ENCODE measurements around the gene SARDH. TPM values are rescaled to one million over a fixed set of nuclear protein-coding genes. Genes with fewer than 3 reads are reported as not detected.
A peak's percentile ranks its signal among the peaks of the same experiment; 100 is the strongest.

Gene SARDH
- total and polyA plus RNA-seq, 2 experiments from 2014 or later = 6.0 to 16.9 TPM

DNA sequence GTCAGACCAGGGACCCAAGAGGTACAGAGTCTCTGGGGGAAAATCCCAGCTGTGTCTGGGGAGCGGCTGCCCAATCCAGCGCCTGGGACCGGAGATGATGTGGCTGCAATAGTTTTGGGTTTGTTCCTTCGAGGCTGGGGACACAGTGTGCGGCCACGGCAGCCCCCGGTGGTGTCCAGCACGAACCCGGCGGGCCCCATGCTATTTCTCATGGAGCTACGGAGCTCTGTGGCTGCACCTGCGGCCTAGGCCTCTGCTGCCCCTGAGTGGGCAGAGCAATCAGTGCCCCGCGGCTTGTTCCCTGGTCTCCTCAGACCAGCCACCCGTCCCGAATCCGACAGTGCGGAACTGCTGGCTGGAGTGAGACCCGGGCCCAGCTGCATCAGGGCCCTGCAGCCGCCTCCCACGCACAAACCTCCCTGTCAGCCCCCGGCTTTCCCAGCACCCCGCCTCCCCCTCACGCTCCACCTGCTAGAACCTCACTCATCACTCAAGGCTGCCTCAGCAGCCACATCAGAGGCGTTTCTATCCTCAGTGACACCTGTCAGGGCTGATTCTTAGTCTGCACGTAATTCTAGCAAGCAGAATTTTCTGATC is 29.0 kb downstream of the SARDH start:
- H3K4me3 ChIP-seq = no peak overlapping the region
- no peak overlapping the region for H3K27ac ChIP-seq
- TF ChIP-seq, protein P1, sequence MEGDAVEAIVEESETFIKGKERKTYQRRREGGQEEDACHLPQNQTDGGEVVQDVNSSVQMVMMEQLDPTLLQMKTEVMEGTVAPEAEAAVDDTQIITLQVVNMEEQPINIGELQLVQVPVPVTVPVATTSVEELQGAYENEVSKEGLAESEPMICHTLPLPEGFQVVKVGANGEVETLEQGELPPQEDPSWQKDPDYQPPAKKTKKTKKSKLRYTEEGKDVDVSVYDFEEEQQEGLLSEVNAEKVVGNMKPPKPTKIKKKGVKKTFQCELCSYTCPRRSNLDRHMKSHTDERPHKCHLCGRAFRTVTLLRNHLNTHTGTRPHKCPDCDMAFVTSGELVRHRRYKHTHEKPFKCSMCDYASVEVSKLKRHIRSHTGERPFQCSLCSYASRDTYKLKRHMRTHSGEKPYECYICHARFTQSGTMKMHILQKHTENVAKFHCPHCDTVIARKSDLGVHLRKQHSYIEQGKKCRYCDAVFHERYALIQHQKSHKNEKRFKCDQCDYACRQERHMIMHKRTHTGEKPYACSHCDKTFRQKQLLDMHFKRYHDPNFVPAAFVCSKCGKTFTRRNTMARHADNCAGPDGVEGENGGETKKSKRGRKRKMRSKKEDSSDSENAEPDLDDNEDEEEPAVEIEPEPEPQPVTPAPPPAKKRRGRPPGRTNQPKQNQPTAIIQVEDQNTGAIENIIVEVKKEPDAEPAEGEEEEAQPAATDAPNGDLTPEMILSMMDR (IDR thresholded peaks at IDR 0.05; ENCODE audit: low read depth, low read length) = no peak
- DNase-seq (ENCODE audit: low read depth in 1 of 2, low spot score in 1 of 2) = peak in 1 of 2 donors; percentile 39
- H3K9me3 ChIP-seq (ENCODE audit: low read depth) = no peaks in the 10 kb centered on the region
- no peaks in the 10 kb centered on the region for H3K36me3 ChIP-seq
- H3K4me1 ChIP-seq (ENCODE audit: low read depth) = peaks cover 12% of the 10 kb centered on the region
- no peaks in the 10 kb centered on the region for H3K27me3 ChIP-seq

DNA sequence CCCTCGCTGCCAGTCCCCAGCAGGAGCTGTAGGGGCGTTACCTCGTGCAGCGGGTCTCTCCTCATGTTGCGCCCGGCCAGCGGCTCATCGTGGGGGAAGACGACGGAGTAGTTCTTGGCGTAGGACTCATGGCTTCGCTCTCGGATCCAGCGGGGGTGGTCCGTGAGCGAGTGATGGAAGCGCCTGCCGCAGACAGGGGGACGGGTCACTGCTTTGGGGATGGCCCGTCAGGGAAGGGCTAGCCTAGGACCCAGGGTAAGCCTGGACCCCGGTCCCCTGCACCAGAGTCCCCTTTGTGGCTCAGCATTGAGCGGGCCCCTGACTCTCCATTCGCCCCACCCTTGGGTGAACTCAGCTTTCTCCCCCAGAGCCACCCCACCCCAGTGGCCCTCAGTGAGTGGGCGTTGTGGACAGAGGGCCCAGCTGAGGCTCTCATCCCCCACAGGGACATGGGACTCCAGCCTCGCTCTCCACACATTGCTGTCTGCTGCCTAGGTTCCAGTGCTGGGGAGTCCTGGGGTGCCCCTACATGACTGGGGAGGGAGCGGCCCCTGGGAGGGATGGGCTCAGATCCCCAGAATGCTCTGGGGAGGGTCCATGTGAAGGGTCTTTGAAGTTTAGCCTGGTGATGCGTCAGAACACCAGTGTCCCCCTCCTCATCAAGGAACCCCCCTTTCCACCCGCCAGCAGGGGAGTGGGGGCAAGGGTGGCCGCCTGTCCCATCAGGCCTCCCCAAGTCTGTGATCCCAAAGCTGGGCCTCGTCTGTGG is 29.7 kb downstream of the SARDH start:
- Histone ChIP-seq H3K36me3 (no peaks in the 10 kb centered on the region), H3K27ac (no peak overlapping the region), H3K9me3 (ENCODE audit: low read depth) (no peaks in the 10 kb centered on the region), H3K4me1 (ENCODE audit: low read depth) (peaks cover 5% of the 10 kb centered on the region), H3K4me3 (no peak overlapping the region), H3K27me3 (no peaks in the 10 kb centered on the region)
- TF ChIP-seq, protein P1 (IDR thresholded peaks at IDR 0.05; ENCODE audit: low read depth, low read length) = no peak
- DNase-seq (ENCODE audit: low read depth in 1 of 2, low spot score in 1 of 2) = no peak

DNA sequence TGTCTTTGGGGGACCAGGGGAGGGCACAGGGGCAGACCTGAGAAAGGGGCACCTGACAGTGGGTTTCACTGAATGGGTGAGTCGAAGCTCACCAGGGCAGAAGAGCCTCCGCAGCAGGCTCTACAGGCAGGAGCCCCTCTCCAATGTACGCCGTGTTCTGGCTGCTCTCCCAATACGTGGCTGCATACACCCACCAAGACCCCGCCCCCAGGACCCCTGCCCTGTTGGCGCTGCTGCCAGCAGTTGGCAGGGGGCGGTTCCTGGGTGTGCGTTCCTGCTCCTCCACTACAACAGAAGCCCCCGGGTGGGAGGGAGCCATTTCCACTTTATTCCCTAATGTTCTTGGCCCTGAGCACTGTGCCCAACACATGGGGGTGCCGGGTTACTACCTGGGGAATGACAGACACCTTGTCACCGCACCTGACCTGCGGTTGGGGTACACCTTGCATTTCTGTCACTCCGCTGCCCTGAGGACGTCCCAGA is 30.3 kb downstream of the SARDH start:
- TF ChIP-seq, protein P1 (IDR thresholded peaks at IDR 0.05; ENCODE audit: low read depth, low read length) = no peak
- Histone ChIP-seq H3K9me3 (ENCODE audit: low read depth) (no peaks in the 10 kb centered on the region), H3K27ac (no peak overlapping the region), H3K27me3 (no peaks in the 10 kb centered on the region), H3K36me3 (no peaks in the 10 kb centered on the region), H3K4me1 (ENCODE audit: low read depth) (no peaks in the 10 kb centered on the region), H3K4me3 (no peak overlapping the region)
- DNase-seq (ENCODE audit: low read depth in 1 of 2, low spot score in 1 of 2) = no peak

DNA sequence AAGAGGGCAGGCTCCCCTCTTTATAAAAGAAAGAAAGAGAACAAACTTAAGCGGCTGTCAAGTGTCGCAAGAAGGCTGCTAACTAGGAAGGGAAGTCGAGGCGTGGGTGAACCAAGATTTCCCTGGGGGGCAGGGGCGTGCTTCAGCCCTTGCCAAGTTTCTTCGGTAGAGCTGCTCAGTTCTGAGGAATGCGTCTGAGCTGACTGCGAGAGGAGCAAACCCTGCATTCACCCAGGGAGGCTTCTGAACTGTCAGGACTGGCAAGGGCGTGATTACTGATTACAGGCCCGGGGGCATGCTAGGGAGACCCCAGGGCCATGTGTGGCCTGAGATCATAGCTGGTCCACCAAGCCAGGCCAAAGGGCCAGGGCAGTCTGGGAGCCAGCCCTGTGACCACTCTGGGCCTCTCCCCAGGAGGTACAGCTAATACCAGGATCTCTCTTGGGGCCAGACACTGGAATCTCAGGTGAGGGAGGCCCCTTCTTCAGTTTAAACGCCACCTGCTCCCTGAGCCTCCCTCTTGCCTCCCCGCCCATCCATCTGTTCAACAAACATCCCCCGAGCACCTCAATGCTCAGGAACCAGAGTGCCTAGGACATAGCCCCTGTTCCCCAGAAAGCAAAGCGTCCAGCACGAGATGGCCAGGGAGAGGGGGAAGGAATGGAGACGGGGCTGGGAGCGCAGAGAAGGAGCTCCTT is 30.9 kb downstream of the SARDH start:
- H3K4me3 ChIP-seq = no peak overlapping the region
- no peak overlapping the region for H3K27ac ChIP-seq
- H3K36me3 ChIP-seq = no peaks in the 10 kb centered on the region
- no peaks in the 10 kb centered on the region for H3K9me3 ChIP-seq (ENCODE audit: low read depth)
- DNase-seq (ENCODE audit: low read depth in 1 of 2, low spot score in 1 of 2) = peak in 1 of 2 donors; percentile 96
- TF ChIP-seq, protein P1 (IDR thresholded peaks at IDR 0.05; ENCODE audit: low read depth, low read length) = no peak
- no peaks in the 10 kb centered on the region for H3K27me3 ChIP-seq
- no peaks in the 10 kb centered on the region for H3K4me1 ChIP-seq (ENCODE audit: low read depth)

DNA sequence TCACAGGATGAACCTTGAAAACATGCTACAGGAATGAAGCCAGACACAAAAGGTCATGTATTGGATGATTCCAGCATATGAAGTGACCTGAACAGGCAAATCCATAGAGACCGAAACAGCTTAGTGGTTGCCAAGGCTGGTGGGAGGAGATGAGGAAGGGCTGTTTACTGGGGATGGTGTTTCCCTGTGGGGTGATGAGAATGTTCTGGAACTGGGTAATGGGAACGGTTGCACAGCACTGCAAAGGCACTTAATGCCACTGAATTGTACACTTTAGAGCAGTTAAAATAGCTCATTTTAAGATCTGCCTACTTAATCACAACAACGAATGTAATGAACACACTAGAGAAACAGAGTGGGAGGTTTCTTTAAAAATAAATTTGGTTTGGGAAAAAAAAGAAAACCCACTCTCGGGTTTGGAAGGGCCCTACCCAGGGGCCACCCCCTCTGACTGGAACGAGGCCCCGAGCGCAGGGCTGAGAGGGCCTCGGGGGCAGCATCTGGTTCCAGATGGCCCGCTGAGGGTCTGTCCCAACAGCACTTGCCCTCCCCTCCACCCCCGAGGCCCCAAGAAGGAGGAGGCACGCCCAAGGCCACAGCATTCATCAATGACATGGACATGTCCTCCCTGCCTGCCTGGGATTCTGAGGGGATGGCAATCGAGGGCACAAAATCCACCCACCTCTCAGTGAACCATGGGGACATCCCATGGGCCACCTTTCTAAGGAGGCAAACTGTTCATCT is 31.7 kb downstream of the SARDH start:
- DNase-seq (ENCODE audit: low read depth in 1 of 2, low spot score in 1 of 2) = peak in 1 of 2 donors; percentile 34
- no peaks in the 10 kb centered on the region for H3K27me3 ChIP-seq
- H3K4me1 ChIP-seq (ENCODE audit: low read depth) = no peaks in the 10 kb centered on the region
- no peak overlapping the region for H3K27ac ChIP-seq
- no peaks in the 10 kb centered on the region for H3K36me3 ChIP-seq
- H3K4me3 ChIP-seq = no peak overlapping the region
- TF ChIP-seq, protein P1 (IDR thresholded peaks at IDR 0.05; ENCODE audit: low read depth, low read length) = no peak
- no peaks in the 10 kb centered on the region for H3K9me3 ChIP-seq (ENCODE audit: low read depth)
